KG1 (cell line): ENCODE measurements around the gene DNAJC10.
"Not testable (repeated sequence)": the region's sequence is repeated elsewhere in the genome, so short reads cannot be mapped to it uniquely, and the experiment has no call there.

ENCODE experiments used
- DNase-seq: peaks from one replicate; lab custom pipeline; 2025; lab: John Stamatoyannopoulos, UW

The DNAJC10 gene

GRCh38 chr2:182715892-182716649, at the start of gene DNAJC10:
Gene DNAJC10, plus strand, starts transcription at chr2:182716257. Its CDS starts 1,830 bp downstream, at chr2:182718087.
- peak; percentile 52 for DNase-seq

GRCh38 chr2:182666674-182667314, 49.3 kb upstream of the DNAJC10 start:
- DNase-seq, result no peak

- DNase-seq, result no peak
Measured at GRCh38 chr2:182667315-182667695, 48.8 kb upstream of the DNAJC10 start.

- no peak for DNase-seq
Measured at GRCh38 chr2:182668671-182669070, 47.4 kb upstream of the DNAJC10 start.

GRCh38 chr2:182672466-182673165, 43.4 kb upstream of the DNAJC10 start:
- DNase-seq, result no peak

GRCh38 chr2:182680837-182681236, 35.2 kb upstream of the DNAJC10 start:
- no peak for DNase-seq

- DNase-seq, result no peak
Measured at GRCh38 chr2:182682210-182682609, 33.8 kb upstream of the DNAJC10 start.

- DNase-seq, result no peak
Measured at GRCh38 chr2:182685559-182685958, 30.5 kb upstream of the DNAJC10 start.

GRCh38 chr2:182686763-182687162, 29.3 kb upstream of the DNAJC10 start:
- not testable (repeated sequence) for DNase-seq

- no peak for DNase-seq
Measured at GRCh38 chr2:182694189-182694588, 21.9 kb upstream of the DNAJC10 start.

- DNase-seq, result no peak
Measured at GRCh38 chr2:182695776-182696175, 20.3 kb upstream of the DNAJC10 start.

GRCh38 chr2:182698671-182699070, 17.4 kb upstream of the DNAJC10 start:
- DNase-seq, result no peak

- no peak for DNase-seq
Measured at GRCh38 chr2:182705761-182706160, 10.3 kb upstream of the DNAJC10 start.

- no peak for DNase-seq
Measured at GRCh38 chr2:182706751-182707150, 9.3 kb upstream of the DNAJC10 start.

- peak; percentile 22 for DNase-seq
Measured at GRCh38 chr2:182713601-182714000, 2.5 kb upstream of the DNAJC10 start.

GRCh38 chr2:182715121-182715891, 751 bp upstream of the DNAJC10 start:
- peak; percentile 18 for DNase-seq

GRCh38 chr2:182716650-182716979, 558 bp downstream of the DNAJC10 start:
- no peak for DNase-seq

GRCh38 chr2:182717416-182717815, 1.4 kb downstream of the DNAJC10 start:
- DNase-seq, result no peak

- DNase-seq, result no peak
Measured at GRCh38 chr2:182717816-182718215, 1.8 kb downstream of the DNAJC10 start.

GRCh38 chr2:182718459-182718858, 2.4 kb downstream of the DNAJC10 start:
- no peak for DNase-seq

GRCh38 chr2:182719116-182719515, 3.1 kb downstream of the DNAJC10 start:
- not testable (repeated sequence) for DNase-seq

GRCh38 chr2:182724656-182725055, 8.6 kb downstream of the DNAJC10 start:
- no peak for DNase-seq
